SK-N-SH treated with all-trans-retinoic acid at 6 μM for 48 hours (cell line): Measurements from ENCODE around the gene ESPNL.

Experiments
- ATAC-seq: fragments of 200-7000 bp; cut with Tn5 transposase; 3 replicates; pipeline ENCODE4 v1.9.1; 2020; ENCODE audit warnings: mild to moderate bottlenecking, moderate library complexity
- ARNTL ChIP-seq: fragments of 450-650 bp; formaldehyde crosslinking; IDR thresholded peaks from 2 replicates; pipeline ENCODE4 v1.5.0; 2020; ENCODE audit warnings: low read depth, mild to moderate bottlenecking, moderate library complexity, borderline replicate concordance
- BACH2 ChIP-seq: fragments of 250-450 bp; sonication (Bioruptor Pico); IDR thresholded peaks from 2 replicates; pipeline ENCODE4 v1.9.0; 2021; ENCODE audit warnings: mild to moderate bottlenecking, borderline replicate concordance
- CSRNP3 ChIP-seq: fragments of 250-450 bp; sonication (Bioruptor Pico); IDR thresholded peaks from 2 replicates; pipeline ENCODE4 v1.5.1; 2021; ENCODE audit warnings: mild to moderate bottlenecking, moderate library complexity
- ESRRG ChIP-seq: fragments of 250-450 bp; sonication (Bioruptor Pico); IDR thresholded peaks from 2 replicates; pipeline ENCODE4 v1.6.1; 2021; ENCODE audit warnings: mild to moderate bottlenecking
- GLIS3 ChIP-seq: fragments of 250-450 bp; sonication (Bioruptor Pico); IDR thresholded peaks from 2 replicates; pipeline ENCODE4 v1.5.0; 2020; ENCODE audit warnings: mild to moderate bottlenecking, moderate library complexity
- ISL1 ChIP-seq: fragments of 250-450 bp; sonication (Bioruptor Pico); IDR thresholded peaks from 2 replicates; pipeline ENCODE4 v2.1.2; 2022; ENCODE audit warnings: mild to moderate bottlenecking, moderate library complexity
- OSR1 ChIP-seq: fragments of 250-450 bp; sonication (Bioruptor Pico); IDR thresholded peaks from 2 replicates; pipeline ENCODE4 v1.8.0; 2022; ENCODE audit warnings: moderate library complexity, mild to moderate bottlenecking, inconsistent platforms
- PPARA ChIP-seq: fragments of 250-450 bp; sonication (Bioruptor Pico); IDR thresholded peaks from 2 replicates; pipeline ENCODE4 v1.5.0; 2020; ENCODE audit warnings: mild to moderate bottlenecking, borderline replicate concordance
- RARB ChIP-seq: fragments of 250-450 bp; sonication (Bioruptor Pico); IDR thresholded peaks from 2 replicates; pipeline ENCODE4 v1.8.0; 2021; ENCODE audit warnings: mild to moderate bottlenecking, moderate library complexity
- SNAI2 ChIP-seq: fragments of 250-450 bp; sonication (Bioruptor Pico); IDR thresholded peaks from 2 replicates; pipeline ENCODE4 v1.5.0; 2020; ENCODE audit warnings: mild to moderate bottlenecking, moderate library complexity
- TCF4 ChIP-seq: fragments of 250-450 bp; sonication (Bioruptor Pico); IDR thresholded peaks from 2 replicates; pipeline ENCODE4 v1.8.0; 2021; ENCODE audit warnings: mild to moderate bottlenecking, moderate library complexity, borderline replicate concordance
- TOX ChIP-seq: fragments of 250-450 bp; sonication (Bioruptor Pico); IDR thresholded peaks from 2 replicates; pipeline ENCODE4 v1.8.0; 2021; ENCODE audit warnings: mild to moderate bottlenecking, moderate library complexity, borderline replicate concordance
- ZFP3 ChIP-seq: fragments of 250-450 bp; sonication (Bioruptor Pico); IDR thresholded peaks from 2 replicates; pipeline ENCODE4 v1.5.0; 2020; ENCODE audit warnings: mild to moderate bottlenecking, moderate library complexity
- ZFP30 ChIP-seq: fragments of 450-650 bp; formaldehyde crosslinking; IDR thresholded peaks from 2 replicates; pipeline ENCODE4 v1.5.0; 2022; ENCODE audit warnings: mild to moderate bottlenecking, moderate library complexity
- ZNF70 ChIP-seq: fragments of 450-650 bp; formaldehyde crosslinking; IDR thresholded peaks from 2 replicates; pipeline ENCODE4 v1.5.0; 2020; ENCODE audit warnings: mild to moderate bottlenecking, moderate library complexity
- ZNF8 ChIP-seq: fragments of 450-650 bp; formaldehyde crosslinking; IDR thresholded peaks from 2 replicates; pipeline ENCODE4 v1.5.0; 2020; ENCODE audit warnings: mild to moderate bottlenecking, moderate library complexity
- TF ChIP-seq, protein P1 (sequence below): fragments of 250-450 bp; sonication (Bioruptor Pico); IDR thresholded peaks from 2 replicates; pipeline ENCODE4 v1.5.1; 2020; ENCODE audit warnings: low read depth, mild to moderate bottlenecking, moderate library complexity
- TF ChIP-seq, protein P2 (sequence below): fragments of 250-450 bp; sonication (Bioruptor Pico); IDR thresholded peaks from 2 replicates; pipeline ENCODE4 v1.8.0; 2021; ENCODE audit warnings: low read depth, mild to moderate bottlenecking, moderate library complexity, borderline replicate concordance
- TF ChIP-seq, protein P3 (sequence below): fragments of 250-450 bp; sonication (Bioruptor Pico); IDR thresholded peaks from 2 replicates; pipeline ENCODE4 v1.5.0; 2020; ENCODE audit warnings: mild to moderate bottlenecking, moderate library complexity

ESPNL gene

DNA sequence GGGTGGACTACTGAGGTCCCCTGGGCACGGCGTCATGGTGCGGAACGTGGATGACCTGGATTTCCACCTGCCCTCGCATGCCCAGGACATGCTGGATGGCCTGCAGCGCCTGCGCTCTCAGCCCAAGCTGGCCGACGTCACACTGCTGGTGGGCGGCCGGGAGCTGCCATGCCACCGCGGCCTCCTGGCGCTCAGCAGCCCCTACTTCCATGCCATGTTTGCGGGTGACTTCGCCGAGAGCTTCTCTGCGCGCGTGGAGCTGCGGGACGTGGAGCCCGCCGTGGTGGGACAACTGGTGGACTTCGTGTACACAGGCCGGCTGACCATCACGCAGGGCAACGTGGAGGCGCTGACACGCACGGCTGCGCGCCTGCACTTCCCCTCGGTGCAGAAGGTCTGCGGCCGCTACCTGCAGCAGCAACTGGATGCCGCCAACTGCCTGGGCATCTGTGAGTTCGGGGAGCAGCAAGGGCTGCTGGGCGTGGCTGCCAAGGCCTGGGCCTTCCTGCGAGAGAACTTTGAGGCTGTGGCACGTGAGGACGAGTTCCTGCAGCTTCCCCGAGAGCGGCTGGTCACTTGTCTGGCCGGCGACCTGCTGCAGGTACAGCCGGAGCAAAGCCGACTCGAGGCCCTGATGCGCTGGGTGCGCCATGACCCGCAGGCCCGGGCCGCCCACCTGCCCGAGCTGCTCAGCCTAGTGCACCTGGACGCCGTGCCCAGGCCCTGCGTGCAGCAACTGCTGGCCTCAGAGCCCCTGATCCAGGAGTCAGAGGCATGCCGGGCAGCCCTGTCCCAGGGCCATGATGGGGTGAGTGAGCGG is 40.8 kb downstream of the ESPNL start (continued):
- TF ChIP-seq, protein P1, sequence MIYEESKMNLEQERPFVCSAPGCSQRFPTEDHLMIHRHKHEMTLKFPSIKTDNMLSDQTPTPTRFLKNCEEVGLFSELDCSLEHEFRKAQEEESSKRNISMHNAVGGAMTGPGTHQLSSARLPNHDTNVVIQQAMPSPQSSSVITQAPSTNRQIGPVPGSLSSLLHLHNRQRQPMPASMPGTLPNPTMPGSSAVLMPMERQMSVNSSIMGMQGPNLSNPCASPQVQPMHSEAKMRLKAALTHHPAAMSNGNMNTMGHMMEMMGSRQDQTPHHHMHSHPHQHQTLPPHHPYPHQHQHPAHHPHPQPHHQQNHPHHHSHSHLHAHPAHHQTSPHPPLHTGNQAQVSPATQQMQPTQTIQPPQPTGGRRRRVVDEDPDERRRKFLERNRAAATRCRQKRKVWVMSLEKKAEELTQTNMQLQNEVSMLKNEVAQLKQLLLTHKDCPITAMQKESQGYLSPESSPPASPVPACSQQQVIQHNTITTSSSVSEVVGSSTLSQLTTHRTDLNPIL (CRISPR knock-in tag): no peak
- TF ChIP-seq, protein P2, sequence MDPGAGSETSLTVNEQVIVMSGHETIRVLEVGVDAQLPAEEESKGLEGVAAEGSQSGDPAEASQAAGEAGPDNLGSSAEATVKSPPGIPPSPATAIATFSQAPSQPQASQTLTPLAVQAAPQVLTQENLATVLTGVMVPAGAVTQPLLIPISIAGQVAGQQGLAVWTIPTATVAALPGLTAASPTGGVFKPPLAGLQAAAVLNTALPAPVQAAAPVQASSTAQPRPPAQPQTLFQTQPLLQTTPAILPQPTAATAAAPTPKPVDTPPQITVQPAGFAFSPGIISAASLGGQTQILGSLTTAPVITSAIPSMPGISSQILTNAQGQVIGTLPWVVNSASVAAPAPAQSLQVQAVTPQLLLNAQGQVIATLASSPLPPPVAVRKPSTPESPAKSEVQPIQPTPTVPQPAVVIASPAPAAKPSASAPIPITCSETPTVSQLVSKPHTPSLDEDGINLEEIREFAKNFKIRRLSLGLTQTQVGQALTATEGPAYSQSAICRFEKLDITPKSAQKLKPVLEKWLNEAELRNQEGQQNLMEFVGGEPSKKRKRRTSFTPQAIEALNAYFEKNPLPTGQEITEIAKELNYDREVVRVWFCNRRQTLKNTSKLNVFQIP (CRISPR knock-in tag): no peak
- TF ChIP-seq ZFP3 (CRISPR knock-in tag) (no peak), BACH2 (no peak), TCF4 (CRISPR knock-in tag) (no peak), ZNF70 (CRISPR knock-in tag) (no peak), ISL1 (CRISPR knock-in tag) (no peak), ARNTL (CRISPR knock-in tag) (no peak), PPARA (CRISPR knock-in tag) (no peak)

GRCh38 chr2:238141541-238142318 is 41.6 kb downstream of the ESPNL start:
- TF ChIP-seq ZFP3 (CRISPR knock-in tag) (peak; percentile 100), TOX (CRISPR knock-in tag) (no peak)
- ATAC-seq: no peak

- TF ChIP-seq SNAI2 (CRISPR knock-in tag) (no peak), ESRRG (CRISPR knock-in tag) (no peak), ARNTL (CRISPR knock-in tag) (no peak), BACH2 (no peak), ZFP30 (CRISPR knock-in tag) (no peak), ZFP3 (CRISPR knock-in tag) (no peak), ZNF8 (CRISPR knock-in tag) (no peak), GLIS3 (no peak), RARB (CRISPR knock-in tag) (no peak), TOX (CRISPR knock-in tag) (no peak), CSRNP3 (no peak), OSR1 (no peak)
- TF ChIP-seq, protein P3, sequence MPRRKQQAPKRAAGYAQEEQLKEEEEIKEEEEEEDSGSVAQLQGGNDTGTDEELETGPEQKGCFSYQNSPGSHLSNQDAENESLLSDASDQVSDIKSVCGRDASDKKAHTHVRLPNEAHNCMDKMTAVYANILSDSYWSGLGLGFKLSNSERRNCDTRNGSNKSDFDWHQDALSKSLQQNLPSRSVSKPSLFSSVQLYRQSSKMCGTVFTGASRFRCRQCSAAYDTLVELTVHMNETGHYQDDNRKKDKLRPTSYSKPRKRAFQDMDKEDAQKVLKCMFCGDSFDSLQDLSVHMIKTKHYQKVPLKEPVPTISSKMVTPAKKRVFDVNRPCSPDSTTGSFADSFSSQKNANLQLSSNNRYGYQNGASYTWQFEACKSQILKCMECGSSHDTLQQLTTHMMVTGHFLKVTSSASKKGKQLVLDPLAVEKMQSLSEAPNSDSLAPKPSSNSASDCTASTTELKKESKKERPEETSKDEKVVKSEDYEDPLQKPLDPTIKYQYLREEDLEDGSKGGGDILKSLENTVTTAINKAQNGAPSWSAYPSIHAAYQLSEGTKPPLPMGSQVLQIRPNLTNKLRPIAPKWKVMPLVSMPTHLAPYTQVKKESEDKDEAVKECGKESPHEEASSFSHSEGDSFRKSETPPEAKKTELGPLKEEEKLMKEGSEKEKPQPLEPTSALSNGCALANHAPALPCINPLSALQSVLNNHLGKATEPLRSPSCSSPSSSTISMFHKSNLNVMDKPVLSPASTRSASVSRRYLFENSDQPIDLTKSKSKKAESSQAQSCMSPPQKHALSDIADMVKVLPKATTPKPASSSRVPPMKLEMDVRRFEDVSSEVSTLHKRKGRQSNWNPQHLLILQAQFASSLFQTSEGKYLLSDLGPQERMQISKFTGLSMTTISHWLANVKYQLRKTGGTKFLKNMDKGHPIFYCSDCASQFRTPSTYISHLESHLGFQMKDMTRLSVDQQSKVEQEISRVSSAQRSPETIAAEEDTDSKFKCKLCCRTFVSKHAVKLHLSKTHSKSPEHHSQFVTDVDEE (CRISPR knock-in tag): no peak
- no peak for ATAC-seq
These were observed 42.5 kb downstream of the ESPNL start for GRCh38 chr2:238142382-238143205.
